A549 (cell line): ENCODE results near the gene QDPR. TPM values are rescaled to one million over a fixed set of nuclear protein-coding genes. Genes with fewer than 3 reads are reported as not detected.
"Not testable (repeated sequence)": the region's sequence is repeated elsewhere in the genome, so short reads cannot be mapped to it uniquely, and the experiment has no call there.

ENCODE experiments used
- ATAC-seq, 2 experiments: fragments of 200-7000 bp in 1 of 2; fragments of >200 bp in 1 of 2; cut with Nextera tagmentation in 1 of 2; cut with Tn5 transposase in 1 of 2; 3 replicates each; pipeline versions ENCODE4 v1.8.0 to v1.9.1; 2018 to 2020; ENCODE audit warnings: mild to moderate bottlenecking in 1 of 2, moderate library complexity in 1 of 2
- CTCF ChIA-PET: fragments of 300-600 bp; sonication (Branson Sonifier 250); formaldehyde crosslinking; extraction: SDS; loops from one replicate; lab custom pipeline; 2021; ENCODE audit warnings: antibody characterized with exemption, inconsistent platforms; lab: Yijun Ruan, JAX
- POLR2A ChIA-PET: fragments of 350-600 bp; formaldehyde crosslinking; extraction: SDS; loops from one replicate; lab custom pipeline; 2021; ENCODE audit warnings: antibody characterized with exemption, inconsistent platforms; lab: Yijun Ruan, JAX
- DNase-seq, 2 experiments: peaks; one replicate each; pipeline versions ENCODE4 v3.0.0 to v3.0.0-alpha.2; 2011 to 2016; ENCODE audit warnings: low read depth in 1 of 2, low spot score in 1 of 2
- FAIRE-seq: peaks from 2 replicates; lab custom pipeline; 2011; peaks lifted over from hg19 to GRCh38; lab: Jason Lieb, UNC
- H3K27ac ChIP-seq, 2 experiments: fragments of >200 bp; sonication (Bioruptor Twin); formaldehyde crosslinking; 3 replicates each; pipeline ENCODE4 v1.5.1; 2016 to 2017
- H3K4me1 ChIP-seq: fragments of >200 bp; sonication (Bioruptor Twin); formaldehyde crosslinking; 3 replicates; pipeline ENCODE4 v1.6.1; 2016
- H3K4me2 ChIP-seq: fragments of >200 bp; sonication (Bioruptor Twin); formaldehyde crosslinking; 3 replicates; pipeline ENCODE4 v1.6.1; 2016
- H3K4me3 ChIP-seq: fragments of >200 bp; sonication (Bioruptor Twin); formaldehyde crosslinking; 3 replicates; pipeline ENCODE4 v1.5.1; 2016
- H3K9me3 ChIP-seq: fragments of >200 bp; sonication (Bioruptor Twin); formaldehyde crosslinking; 3 replicates; pipeline ENCODE4 v1.6.1; 2016
- BCL3 ChIP-seq: fragments of >200 bp; sonication (Bioruptor Twin); formaldehyde crosslinking; IDR thresholded peaks from 3 replicates; pipeline ENCODE4 v1.6.1; 2016
- BHLHE40 ChIP-seq: IDR thresholded peaks from 2 replicates; pipeline ENCODE4 v1.6.1; 2012; ENCODE audit warnings: low read depth, low read length, inconsistent platforms
- CHD2 ChIP-seq: fragments of 150-350 bp; IDR thresholded peaks from 2 replicates; pipeline ENCODE4 v1.6.1; 2014; ENCODE audit warnings: low read length; ENCODE audit not compliant: partially characterized antibody
- CHD4 ChIP-seq: fragments of 200-600 bp; sonication (generic); IDR thresholded peaks from 2 replicates; pipeline ENCODE4 v1.6.1; 2016; ENCODE audit warnings: antibody characterized with exemption, mild to moderate bottlenecking, borderline replicate concordance
- E2F6 ChIP-seq: IDR thresholded peaks from 2 replicates; pipeline ENCODE4 v1.6.1; 2012; ENCODE audit warnings: low read depth, borderline replicate concordance
- EHMT2 ChIP-seq: fragments of 200-600 bp; sonication (generic); IDR thresholded peaks from 2 replicates; pipeline ENCODE4 v1.6.1; 2016; ENCODE audit warnings: antibody characterized with exemption, low read depth, mild to moderate bottlenecking, moderate library complexity
- ELK1 ChIP-seq: fragments of 150-350 bp; IDR thresholded peaks from 2 replicates; pipeline ENCODE4 v1.6.1; 2014; ENCODE audit warnings: low read depth, mild to moderate bottlenecking, low read length
- EP300 ChIP-seq, 2 experiments: fragments of >200 bp; sonication (Bioruptor Twin); formaldehyde crosslinking; IDR thresholded peaks; 2 replicates in 1 of 2; 3 replicates in 1 of 2; pipeline ENCODE4 v1.6.1; 2016 to 2017
- ESRRA ChIP-seq: fragments of 150-350 bp; IDR thresholded peaks from 2 replicates; pipeline ENCODE4 v1.6.1; 2014; ENCODE audit warnings: mild to moderate bottlenecking, low read length, borderline replicate concordance
- FOSL2 ChIP-seq, 2 experiments: fragments of 450-650 bp in 1 of 2; fragments of >200 bp in 1 of 2; sonication (Bioruptor Twin) in 1 of 2; formaldehyde crosslinking; IDR thresholded peaks; 2 replicates each; pipeline versions ENCODE4 v1.5.0 to v1.6.1; 2016 to 2020; ENCODE audit warnings: mild to moderate bottlenecking in 1 of 2, moderate library complexity in 1 of 2
- GATA3 ChIP-seq: IDR thresholded peaks from 2 replicates; pipeline ENCODE4 v1.6.1; 2012; ENCODE audit warnings: borderline replicate concordance
- HEYL ChIP-seq: fragments of 250-450 bp; sonication (Bioruptor Pico); IDR thresholded peaks from 2 replicates; pipeline ENCODE4 v1.8.0; 2021; ENCODE audit warnings: mild to moderate bottlenecking, moderate library complexity
- HOXB5 ChIP-seq: fragments of 250-450 bp; sonication (Bioruptor Pico); IDR thresholded peaks from 2 replicates; pipeline ENCODE4 v1.5.0; 2020; ENCODE audit warnings: mild to moderate bottlenecking, moderate library complexity
- KDM1A ChIP-seq: fragments of 200-600 bp; sonication (generic); IDR thresholded peaks from 2 replicates; pipeline ENCODE4 v1.6.1; 2016; ENCODE audit warnings: low read depth, mild to moderate bottlenecking
- KDM5A ChIP-seq: fragments of 200-600 bp; sonication (generic); IDR thresholded peaks from 2 replicates; pipeline ENCODE4 v1.6.1; 2016; ENCODE audit warnings: antibody characterized with exemption, mild to moderate bottlenecking
- MAX ChIP-seq: IDR thresholded peaks from 2 replicates; pipeline ENCODE4 v1.6.1; 2012
- MAZ ChIP-seq: fragments of 150-350 bp; IDR thresholded peaks from 2 replicates; pipeline ENCODE4 v1.6.1; 2014; ENCODE audit warnings: antibody characterized with exemption, low read depth, low read length, borderline replicate concordance
- NFE2L2 ChIP-seq: fragments of 150-350 bp; conservative IDR thresholded peaks from 2 replicates; pipeline ENCODE4 v1.6.1; 2014; ENCODE audit warnings: low read length
- RAD21 ChIP-seq, 2 experiments: fragments of >200 bp in 1 of 2; sonication (Bioruptor Twin) in 1 of 2; formaldehyde crosslinking in 1 of 2; IDR thresholded peaks in 1 of 2; conservative IDR thresholded peaks in 1 of 2; 2 replicates in 1 of 2; 3 replicates in 1 of 2; pipeline ENCODE4 v1.6.1; 2012 to 2018; ENCODE audit warnings: inconsistent platforms in 1 of 2
- RARB ChIP-seq: fragments of 250-450 bp; sonication (Bioruptor Pico); IDR thresholded peaks from 2 replicates; pipeline ENCODE4 v1.8.0; 2021; ENCODE audit warnings: mild to moderate bottlenecking, moderate library complexity
- RFX5 ChIP-seq: fragments of 450-650 bp; IDR thresholded peaks from 2 replicates; pipeline ENCODE4 v1.7.1; 2014; ENCODE audit warnings: antibody characterized with exemption, mild to moderate bottlenecking, moderate library complexity
- RNF2 ChIP-seq: fragments of 200-600 bp; sonication (generic); IDR thresholded peaks from 2 replicates; pipeline ENCODE4 v1.6.1; 2016; ENCODE audit warnings: low read depth, mild to moderate bottlenecking, antibody characterized with exemption, moderate library complexity, borderline replicate concordance
- USF2 ChIP-seq: fragments of 450-650 bp; IDR thresholded peaks from 2 replicates; pipeline ENCODE4 v1.6.1; 2014; ENCODE audit warnings: antibody characterized with exemption
- ZC3H11A ChIP-seq: fragments of 450-650 bp; IDR thresholded peaks from 2 replicates; pipeline ENCODE4 v1.6.1; 2014; ENCODE audit warnings: antibody characterized with exemption, mild to moderate bottlenecking
- ZFP36 ChIP-seq: fragments of 450-650 bp; IDR thresholded peaks from 2 replicates; pipeline ENCODE4 v1.6.1; 2014; ENCODE audit warnings: borderline replicate concordance; ENCODE audit not compliant: partially characterized antibody
- ZNF302 ChIP-seq: fragments of 250-450 bp; sonication (Bioruptor Pico); IDR thresholded peaks from 2 replicates; pipeline ENCODE4 v1.9.0; 2021; ENCODE audit warnings: inconsistent platforms, mild to moderate bottlenecking, moderate library complexity
- WGBS: methylation state at CpG from one replicate; pipeline ENCODE4 v1.1.6; 2017; ENCODE audit errors: missing lambda C conversion rate; 5-methylcytosine and 5-hydroxymethylcytosine counted together
- polyA plus RNA-seq, 4 experiments: library from polyadenylated mRNA; depleted of rRNA in 3 of 4; stranded (reverse); fragments of >200 nt; fragmentation: RNase III in 1 of 4; extraction: RNeasy Plus Mini Kit Qiagen cat#74134 plus additional on column Dnase treatment in 1 of 4; gene quantifications; 2 replicates in 3 of 4; 3 replicates in 1 of 4; pipeline ENCODE4 v1.2.3, GENCODE V29; 2011 to 2017

The QDPR gene
- polyA plus RNA-seq, 2 of the 4 experiments (the other 2 are of a cell fraction) = 40.4 to 75.1 TPM

- no peak overlapping the region for H3K4me3 ChIP-seq
- CTCF ChIA-PET = interaction anchor here (1.0 to 1.4 kb wide), 3 partner anchors 24 to 240 kb away, joined by 3 to 6 read pairs (median 3); no protein-coding TSS in a partner anchor
- no peak for TF ChIP-seq ZC3H11A
- no peak for TF ChIP-seq RARB (CRISPR knock-in tag)
- no peak for TF ChIP-seq RFX5
- TF ChIP-seq ESRRA = no peak
- TF ChIP-seq KDM1A = no peak
- TF ChIP-seq, all 56 proteins: peak for 0
- ATAC-seq = no peak
- 57% methylated on average over 3 of the region's 3 CpGs for WGBS
- no peak for DNase-seq
- no peaks in the 10 kb centered on the region for H3K4me1 ChIP-seq
- H3K4me2 ChIP-seq = no peak overlapping the region
- no peak overlapping the region for H3K27ac ChIP-seq
- POLR2A ChIA-PET = no interaction called here
- FAIRE-seq = no peak
- H3K9me3 ChIP-seq = no peaks in the 10 kb centered on the region
These were observed 32.9 kb upstream of the QDPR start for GRCh38 chr4:17544831-17545234.

GRCh38 chr4:17544205-17544604 is 32.3 kb upstream of the QDPR start:
- no peaks in the 10 kb centered on the region for H3K9me3 ChIP-seq
- no peaks in the 10 kb centered on the region for H3K4me1 ChIP-seq
- ChIA-PET POLR2A (no interaction called here), CTCF (interaction anchor here (1.2 to 1.8 kb wide), 3 partner anchors 91 to 265 kb away, joined by 3 to 6 read pairs (median 4); no protein-coding TSS in a partner anchor)
- TF ChIP-seq BHLHE40 (no peak), HOXB5 (CRISPR knock-in tag) (no peak), RAD21 (conservative IDR thresholded peaks at IDR 0.05 in 1 of 2, IDR thresholded peaks at IDR 0.05 in 1 of 2) (no peak), FOSL2 (IDR thresholded peaks at IDR 0.05) (no peak), FOSL2 (CRISPR knock-in tag; IDR thresholded peaks at IDR 0.05) (no peak), EP300 (IDR thresholded peaks at IDR 0.05) (no peak), NFE2L2 (no peak), ELK1 (no peak), ZFP36 (no peak), USF2 (no peak), CHD4 (no peak), EHMT2 (no peak), ZC3H11A (no peak), HEYL (CRISPR knock-in tag) (no peak)
- ATAC-seq (no peak), FAIRE-seq (no peak), DNase-seq (no peak)
- no peak overlapping the region for H3K27ac ChIP-seq
- no peak overlapping the region for H3K4me3 ChIP-seq
- 42% methylated on average over 6 of the region's 6 CpGs for WGBS
- H3K4me2 ChIP-seq = no peak overlapping the region

GRCh38 chr4:17537060-17537459 is 25.2 kb upstream of the QDPR start:
- FAIRE-seq, H3K4me1 ChIP-seq, H3K4me2 ChIP-seq, H3K9me3 ChIP-seq, ATAC-seq, CTCF ChIA-PET, H3K4me3 ChIP-seq, POLR2A ChIA-PET, H3K27ac ChIP-seq, DNase-seq: not testable (repeated sequence)
- 66% methylated on average over 6 of the region's 6 CpGs for WGBS

- no peak for FAIRE-seq
- H3K9me3 ChIP-seq = no peaks in the 10 kb centered on the region
- H3K27ac ChIP-seq = no peak overlapping the region
- DNase-seq = peak in 1 of 2 experiments; percentile 21
- 66% methylated on average over 3 of the region's 3 CpGs for WGBS
- H3K4me3 ChIP-seq = no peak overlapping the region
- no peak for ATAC-seq
- ChIA-PET CTCF (no interaction called here), POLR2A (no interaction called here)
- no peak overlapping the region for H3K4me2 ChIP-seq
- H3K4me1 ChIP-seq = no peaks in the 10 kb centered on the region
- no peak for TF ChIP-seq FOSL2 (IDR thresholded peaks at IDR 0.05)
- TF ChIP-seq FOSL2 (CRISPR knock-in tag; IDR thresholded peaks at IDR 0.05) = no peak
- no peak for TF ChIP-seq RNF2
- TF ChIP-seq CHD2 = no peak
- TF ChIP-seq MAX = no peak
- no peak for TF ChIP-seq KDM5A
- no peak for TF ChIP-seq BCL3
- TF ChIP-seq EP300 (IDR thresholded peaks at IDR 0.05) = no peak
- TF ChIP-seq ESRRA = no peak
- no peak for TF ChIP-seq RFX5
- no peak for TF ChIP-seq MAZ
- TF ChIP-seq NFE2L2 = no peak
- no peak for TF ChIP-seq RARB (CRISPR knock-in tag)
- TF ChIP-seq ZNF302 (CRISPR knock-in tag) = no peak
- TF ChIP-seq E2F6 = no peak
- TF ChIP-seq ZC3H11A = no peak
- no peak for TF ChIP-seq GATA3
These were observed 24.0 kb upstream of the QDPR start for GRCh38 chr4:17535906-17536305.
